GM21515 (cell line): ENCODE measurements around the gene CDH23.

Experiments
- ATAC-seq: cut with Tn5 transposase; IDR thresholded peaks from one replicate; pipeline ENCODE4 v1.9.1; 2021; ENCODE audit not compliant: unreplicated experiment

The CDH23 gene

DNA sequence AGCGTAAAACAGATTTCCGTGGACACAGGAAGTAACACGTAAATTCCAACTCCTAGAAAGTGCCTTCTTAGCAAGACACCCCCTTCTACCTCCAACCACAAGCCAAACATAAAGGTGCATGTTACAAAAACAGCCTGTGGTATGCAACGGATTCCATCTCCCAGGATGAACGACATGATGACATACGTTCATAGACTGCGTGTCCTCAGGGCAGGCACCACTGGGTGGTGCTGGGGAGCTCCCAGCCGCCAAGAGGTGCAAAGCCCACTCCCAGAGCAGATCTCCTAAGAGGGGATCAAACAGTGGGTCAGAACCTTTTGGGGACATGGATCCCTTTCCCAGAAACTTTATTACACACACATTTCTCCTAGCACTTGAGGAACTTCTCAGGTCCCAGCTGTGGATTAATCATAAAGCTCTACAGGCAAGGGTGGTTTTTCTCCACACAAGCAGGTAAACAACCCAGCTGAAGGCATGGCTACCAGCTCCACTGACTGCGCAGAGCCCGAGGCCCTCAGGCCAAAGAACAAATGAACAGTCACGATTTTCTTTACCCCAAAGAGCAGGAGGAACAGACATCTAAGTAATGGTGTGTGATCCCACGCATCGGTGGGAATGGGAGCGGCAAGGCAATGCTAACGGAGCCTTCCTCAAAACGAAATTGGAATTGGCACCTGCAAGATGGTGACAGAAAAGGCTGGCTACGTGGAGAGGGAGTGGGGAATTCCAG is 440.5 kb downstream of the CDH23 start:
- ATAC-seq = no peak

DNA sequence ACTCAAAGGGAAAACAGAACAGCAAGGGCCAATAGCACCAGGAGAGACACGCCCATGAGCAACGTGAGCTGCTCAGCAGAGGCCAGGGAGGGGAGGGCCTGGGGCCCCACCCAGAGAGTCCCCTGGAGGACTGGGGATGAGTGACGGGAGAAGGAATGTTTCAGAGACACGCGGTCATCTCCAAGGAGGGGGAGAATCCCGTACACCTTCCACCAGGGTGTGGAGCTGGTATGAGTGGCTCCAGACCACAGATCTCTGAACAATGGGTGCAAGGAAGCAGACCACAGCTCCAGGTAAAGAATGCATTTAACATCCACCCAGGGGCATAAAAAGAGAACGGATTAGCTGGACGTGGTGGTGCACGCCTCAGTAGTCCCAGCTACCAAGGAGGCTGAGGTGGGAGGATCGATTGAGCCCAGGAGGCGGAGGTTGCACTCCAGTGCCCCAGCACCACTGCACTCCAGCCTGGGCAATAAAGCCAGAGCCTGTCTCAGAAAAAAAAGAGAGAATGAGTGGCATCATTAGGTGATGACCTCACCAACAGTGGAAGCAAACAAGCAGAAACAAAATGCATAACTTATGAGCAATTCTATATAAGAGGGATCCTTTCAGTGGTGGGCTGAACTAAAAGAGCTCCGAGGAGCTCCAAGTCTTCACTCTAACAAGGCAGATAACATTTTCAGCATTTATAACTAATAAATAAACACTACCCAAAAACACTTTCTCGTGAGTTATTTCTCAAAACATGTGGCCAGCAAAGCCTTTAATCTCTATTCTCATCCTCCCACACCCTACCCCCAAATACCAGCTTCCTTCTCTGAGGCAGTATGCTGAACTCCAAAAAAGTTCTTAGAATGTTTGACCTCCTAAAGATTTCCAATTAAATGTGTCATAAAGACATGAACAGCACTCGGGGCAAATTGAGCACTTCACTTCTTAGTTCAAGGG is 441.8 kb downstream of the CDH23 start:
- no peak for ATAC-seq

DNA sequence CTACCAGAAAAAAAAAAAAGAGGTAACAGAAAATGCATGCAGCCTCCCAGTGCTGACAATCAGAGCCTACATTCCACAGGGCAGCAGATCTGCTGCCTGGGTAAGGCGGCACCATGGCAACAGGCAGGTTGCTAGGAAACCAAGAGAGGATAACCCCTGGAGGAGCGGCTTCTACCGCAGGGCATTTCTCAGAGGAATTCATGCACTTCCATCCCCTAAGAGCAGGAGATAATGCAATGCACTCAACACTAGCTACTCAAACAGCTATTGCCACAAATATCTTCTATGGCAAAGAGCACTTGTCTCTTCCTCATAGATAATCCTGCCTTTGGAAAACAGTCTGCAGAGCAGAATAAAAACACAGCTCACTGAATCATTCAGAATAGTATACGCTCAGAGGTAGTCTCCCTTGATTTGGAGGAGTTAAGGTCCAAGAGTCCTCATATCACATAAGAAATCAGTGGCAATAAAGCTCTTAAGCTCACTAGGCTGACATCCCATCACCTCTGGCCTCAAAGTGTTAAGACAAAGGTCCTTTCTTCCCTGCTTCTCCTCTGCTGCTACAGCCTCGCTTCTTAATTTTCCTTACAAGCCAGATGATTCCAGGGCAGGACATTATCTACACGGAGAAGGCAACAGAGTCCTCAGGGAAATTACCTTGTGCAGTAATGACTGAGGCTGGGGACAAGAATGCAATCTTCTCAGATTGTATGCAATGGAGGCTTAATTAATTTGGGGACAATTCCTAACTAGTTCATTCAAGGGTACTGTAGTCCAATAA is 443.6 kb downstream of the CDH23 start:
- no peak for ATAC-seq

DNA sequence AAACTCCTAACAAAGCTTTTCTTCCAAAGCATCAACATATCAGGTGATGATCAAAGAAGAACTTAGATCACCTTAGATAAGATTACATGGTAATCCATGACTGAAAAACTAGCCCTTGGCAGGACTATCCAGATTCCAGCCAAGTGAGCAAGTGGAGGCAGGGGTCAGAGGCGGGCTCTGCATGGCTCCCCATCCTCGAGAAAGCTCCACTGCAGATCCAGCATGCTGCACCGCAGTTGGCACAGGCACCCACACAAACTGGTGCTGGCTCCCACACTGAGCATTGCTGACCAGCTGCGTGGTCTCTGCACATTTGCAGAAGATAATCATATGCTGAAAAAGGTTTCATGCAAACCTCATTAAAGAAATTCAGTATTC is 444.2 kb downstream of the CDH23 start:
- ATAC-seq = no peak

DNA sequence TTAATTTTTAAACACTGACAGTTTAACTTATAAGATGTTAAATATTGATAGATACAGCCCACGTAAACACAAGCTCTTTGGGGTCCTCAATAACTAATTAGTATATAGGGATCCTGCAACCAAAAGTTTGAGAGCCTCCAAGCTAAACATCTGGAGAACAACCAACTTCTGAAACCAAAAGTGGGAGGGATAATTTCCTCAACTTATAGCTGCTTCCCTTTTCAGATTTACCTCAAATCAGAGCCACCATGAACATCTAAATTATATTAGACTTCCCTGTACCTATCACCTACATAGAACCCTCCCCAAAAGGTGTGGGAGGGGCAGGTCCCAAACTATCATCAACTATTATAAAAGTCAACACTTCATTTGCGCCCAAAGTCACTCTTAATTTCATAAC is 445.7 kb downstream of the CDH23 start:
- no peak for ATAC-seq

DNA sequence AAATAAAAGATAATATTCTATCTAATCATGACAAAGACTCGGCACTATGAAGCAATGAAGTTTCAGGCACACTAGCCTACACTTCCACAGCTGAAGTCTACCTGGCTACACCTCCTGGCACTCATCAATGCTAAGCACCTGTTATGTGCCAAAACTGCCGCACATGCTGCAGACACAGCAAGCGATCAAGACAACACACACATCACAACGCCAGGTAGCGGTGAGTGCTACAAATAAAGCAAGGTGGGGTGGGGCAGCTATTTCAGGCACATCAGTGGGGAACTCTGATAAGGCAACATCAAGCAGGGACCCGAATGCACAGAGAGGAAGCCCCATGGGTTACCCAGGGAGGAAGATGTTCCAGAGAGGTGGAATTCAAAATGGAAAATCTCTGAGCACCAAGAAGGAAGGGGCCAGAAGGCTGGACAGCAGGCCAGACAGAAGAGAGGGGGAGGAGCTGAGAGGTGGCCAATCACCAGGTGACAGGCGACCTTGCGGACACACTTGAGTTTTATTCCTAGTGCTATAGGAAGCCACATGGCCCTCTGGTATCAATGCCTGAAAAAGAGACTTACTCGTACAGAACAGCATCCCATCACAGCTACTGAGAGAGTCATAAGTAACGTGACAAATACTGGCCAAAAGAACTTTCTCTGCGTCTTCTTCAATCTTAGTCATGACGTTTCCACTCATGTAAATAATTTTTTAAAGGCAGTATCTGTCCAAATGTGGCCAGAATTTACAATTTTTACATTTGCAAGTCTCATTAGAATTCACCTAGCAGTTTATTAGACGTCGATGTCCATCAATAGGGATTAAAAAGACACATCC is 446.4 kb downstream of the CDH23 start:
- no peak for ATAC-seq

DNA sequence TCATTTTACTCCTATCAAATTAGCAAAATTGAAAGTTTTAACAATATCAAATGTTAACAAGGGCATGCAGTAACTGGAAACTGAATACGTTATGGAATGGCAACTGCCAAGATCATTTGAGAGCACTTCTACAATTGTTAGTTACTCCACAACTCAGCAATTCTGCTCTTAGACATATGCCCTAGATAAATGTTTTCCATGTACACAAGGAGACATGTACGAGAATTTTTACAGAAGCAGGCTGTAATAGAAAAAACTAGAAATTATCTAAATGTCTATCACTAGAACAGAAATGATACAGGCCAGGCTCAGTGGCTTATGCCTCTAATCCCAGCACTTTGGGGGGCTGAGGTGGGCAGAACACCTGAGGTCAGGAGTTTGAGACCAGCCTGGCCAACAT is 447.4 kb downstream of the CDH23 start:
- ATAC-seq = no peak

DNA sequence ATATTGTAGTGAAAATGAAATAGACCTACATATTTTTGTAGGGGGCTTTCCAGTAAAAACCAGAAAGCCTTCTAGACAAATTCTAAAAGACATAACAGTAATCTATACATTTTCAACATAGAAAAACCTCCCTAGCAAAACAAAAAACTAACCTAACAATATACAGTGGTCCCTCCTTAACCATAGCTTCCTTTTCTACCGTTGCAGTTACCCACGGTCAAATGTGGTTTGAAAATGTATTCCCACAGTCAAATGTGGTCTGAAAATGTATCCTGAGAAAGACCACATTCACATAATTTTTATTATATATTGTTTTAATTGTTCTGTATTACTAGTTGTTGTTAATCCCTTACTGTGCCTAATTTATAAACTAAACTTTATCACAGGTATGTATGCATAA is 448.0 kb downstream of the CDH23 start:
- no peak for ATAC-seq

DNA sequence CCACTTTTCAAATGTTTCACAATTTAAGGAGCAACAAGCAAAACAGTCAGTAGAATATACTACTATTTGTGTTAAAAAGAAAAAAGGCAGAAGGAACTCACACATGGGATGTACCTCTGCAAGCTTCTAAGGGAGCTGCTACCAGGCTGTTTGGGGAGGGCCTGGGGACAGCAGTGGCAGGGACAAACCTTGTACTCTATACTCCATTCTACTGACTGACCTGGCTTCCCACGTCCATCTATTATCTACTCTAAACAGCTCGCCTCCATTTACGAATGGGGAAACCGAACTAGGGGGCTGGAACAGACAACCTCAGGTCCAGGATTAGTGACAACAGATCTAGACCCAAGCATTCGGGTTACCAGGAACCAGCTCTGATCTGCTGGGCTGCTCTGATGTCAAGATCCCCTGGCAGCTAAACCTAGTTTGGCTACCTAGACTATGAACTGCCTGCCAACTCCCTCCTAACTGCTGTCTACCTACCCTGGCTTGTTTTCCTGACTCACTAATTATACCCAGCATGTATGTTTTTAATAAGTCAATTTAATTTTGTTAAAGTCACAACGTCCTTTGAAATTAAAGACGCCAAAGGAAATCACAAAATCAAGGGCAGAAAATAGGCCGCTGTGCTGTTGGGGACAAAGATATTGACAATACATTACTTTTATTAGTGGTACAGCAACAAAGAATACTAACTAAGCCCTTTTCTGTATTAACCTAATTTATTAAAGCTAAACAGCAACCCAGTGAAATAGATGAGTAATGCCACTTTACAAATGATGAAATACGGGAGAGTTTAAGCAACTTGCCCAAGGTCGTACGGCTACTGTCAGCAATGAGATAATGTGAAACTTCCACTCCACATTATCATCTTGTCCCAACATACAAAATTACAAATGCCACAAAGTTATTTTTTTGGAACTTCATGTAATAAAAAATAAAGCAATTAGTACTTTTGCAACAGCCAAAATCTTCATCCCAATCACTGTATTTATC is 449.0 kb downstream of the CDH23 start:
- ATAC-seq = no peak

DNA sequence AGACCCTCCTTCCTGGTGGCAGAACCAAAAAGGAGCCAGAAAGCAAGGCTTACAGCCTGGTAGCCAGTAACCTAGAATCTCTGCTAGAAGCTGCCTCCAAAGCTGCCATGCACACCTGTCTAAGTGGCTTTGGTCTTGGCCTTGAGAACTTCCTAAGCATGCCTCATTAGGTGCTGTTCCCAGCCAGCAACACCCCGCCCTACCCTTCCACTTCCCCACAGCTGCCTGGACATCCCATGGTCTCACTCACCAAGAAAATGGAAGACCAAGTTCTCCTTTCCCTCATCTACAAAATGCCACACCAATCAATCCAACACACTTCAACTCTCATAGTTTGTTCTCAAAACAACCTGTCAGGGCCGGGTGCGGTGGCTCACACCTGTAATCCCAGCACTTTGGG is 450.1 kb downstream of the CDH23 start:
- no peak for ATAC-seq

DNA sequence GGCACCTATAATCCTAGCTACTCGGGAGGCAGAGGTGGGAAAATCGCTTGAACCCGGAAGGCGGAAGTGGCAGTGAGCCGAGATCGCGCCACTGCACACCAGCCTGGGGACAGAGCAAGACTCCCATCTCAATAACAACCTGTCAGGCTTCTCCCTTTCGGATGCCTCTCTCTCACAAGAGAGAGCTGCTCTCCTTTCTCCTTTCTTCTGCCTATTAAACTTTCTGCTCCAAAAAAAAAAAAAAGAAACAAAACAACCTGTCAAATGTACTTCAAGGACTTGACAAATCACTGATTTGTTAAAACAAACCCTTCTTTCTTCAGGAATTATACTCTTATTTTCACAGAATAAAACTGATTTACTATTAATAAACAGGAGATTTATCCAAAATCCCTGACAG is 450.7 kb downstream of the CDH23 start:
- ATAC-seq = no peak

DNA sequence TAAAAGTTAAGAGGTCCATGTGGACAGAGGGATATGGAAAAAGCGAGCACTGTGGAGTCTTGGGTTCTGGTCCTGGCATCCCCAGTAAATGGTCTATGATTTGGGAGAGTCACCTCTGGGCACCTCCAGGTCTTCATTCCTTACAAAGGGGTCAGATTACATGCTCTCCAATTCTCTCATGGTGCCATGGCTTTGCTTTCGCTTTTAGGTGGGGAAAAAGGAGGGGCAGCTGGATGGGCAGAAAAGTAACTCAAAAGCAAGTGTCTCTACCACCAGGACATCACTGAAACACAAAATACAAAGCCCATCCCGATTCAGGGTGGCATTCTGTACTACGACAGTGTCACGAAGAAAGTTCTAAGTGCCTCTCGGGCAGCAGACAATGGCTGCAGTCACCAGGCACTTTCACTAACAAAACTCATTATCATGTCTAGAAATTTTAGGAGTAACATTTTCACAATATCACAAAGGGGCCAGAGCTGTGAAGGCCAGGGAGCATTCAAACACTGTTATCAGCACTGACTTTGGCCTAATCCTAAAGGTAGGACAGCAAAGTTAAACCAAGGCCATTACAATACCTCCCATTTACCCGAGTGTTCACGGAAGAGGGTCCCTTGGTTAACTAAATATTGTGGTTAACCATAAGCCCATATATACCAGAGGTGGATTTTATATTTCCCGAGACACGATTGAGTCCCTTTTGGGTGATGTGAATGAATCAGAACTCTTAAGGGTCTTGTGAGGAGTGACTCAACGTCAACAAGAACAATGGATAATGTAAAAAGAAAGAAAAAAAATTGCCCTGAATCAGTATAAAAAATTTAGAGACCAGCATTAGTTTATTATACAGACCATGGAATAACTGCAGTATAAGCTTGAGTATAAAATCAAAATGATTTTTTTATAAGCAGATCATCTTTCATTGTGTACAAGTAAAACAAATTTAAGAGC is 451.9 kb downstream of the CDH23 start:
- no peak for ATAC-seq

DNA sequence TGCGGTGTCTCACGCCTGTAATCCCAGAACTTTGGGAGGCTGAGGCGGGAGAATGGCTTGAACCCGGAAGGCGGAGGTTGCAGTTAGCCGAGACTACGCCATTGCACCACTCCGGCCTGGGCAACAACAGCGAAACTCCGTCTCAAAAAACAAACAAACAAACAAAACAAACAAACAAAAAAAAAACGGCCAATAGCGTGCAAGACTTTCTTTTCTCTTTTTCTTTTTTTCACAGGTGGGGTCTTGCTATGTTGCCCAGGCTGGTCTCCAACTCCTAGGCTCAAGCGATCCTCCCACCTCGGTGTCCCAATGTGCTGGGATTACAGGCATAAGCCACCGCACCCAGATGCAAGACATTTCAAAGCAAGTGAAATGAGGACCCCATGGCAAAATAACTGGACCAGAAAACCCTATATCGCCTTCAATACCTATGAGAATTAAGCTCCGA is 452.8 kb downstream of the CDH23 start:
- no peak for ATAC-seq

DNA sequence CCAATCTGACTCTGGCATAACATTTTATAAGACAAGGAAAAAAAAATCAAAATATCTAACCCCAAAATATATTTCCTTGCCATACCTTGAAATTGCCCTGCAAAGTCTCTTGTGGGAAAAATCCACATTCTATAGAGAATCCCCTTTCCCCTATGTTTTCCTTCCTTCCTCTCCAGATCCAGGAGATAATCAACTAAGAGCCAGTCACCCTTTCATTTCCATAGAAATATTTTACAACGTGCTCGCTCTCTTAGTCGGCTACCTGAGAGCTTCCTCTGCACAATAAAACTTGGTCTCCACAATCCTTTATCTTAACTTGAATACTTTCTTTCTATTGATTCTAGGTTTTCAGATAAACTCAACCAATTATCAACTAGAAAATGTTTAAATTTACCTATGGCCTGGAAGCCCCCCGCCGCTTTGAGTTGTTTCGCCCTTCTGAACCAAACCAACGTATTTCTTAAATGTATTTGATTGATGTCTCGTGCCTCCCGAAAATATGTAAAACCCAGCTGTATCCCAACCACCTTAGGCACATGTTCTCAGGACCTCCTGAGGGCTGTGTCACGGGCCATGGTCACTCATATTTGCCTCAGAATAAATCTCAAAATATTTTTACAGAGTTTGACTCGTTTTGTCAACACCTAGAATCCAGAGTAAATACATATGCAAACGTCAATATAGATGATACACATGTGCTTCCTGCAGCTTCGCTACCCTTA is 453.5 kb downstream of the CDH23 start:
- no peak for ATAC-seq

DNA sequence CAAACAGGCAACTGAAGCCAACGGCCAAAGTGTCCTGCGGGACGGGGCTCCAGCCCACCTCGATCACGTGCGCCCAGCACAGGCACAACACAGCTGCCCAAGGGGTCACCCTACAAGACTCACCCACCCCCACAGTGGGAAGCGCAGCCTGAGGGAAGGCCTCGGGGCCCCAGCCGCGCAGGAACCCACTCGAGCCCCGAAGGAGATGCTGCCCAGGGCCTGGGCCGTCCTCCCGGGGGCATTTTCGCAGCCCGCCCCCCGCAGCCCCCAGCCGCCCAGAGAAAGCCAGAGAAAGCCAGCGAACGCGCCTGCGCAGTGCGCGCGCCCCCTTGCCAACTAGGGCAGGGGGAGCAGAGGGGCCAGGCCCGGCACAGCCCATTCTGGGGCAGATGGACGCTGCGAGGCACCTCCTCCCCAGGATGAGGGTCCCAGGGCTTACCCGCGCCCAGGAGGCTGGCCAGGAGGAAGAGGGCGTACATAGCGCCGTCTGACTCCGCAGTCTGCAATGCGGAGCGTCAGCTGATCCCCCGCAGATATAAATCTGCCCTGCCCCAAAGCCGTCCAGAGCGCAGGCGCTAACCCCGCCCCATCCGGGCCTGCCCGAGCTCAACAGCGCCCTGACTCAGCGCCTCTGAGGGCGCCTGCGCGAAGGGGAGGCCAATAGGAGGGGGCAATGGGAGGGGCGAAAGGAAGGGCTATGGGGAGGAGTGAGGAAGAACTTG is 454.2 kb downstream of the CDH23 start, which contains the start of gene PSAP:
Gene PSAP (minus strand): TSS at position 509 of the 722 bp plus-strand sequence. CDS start 30 bp downstream, at position 479.
- ATAC-seq = peak; percentile 90

DNA sequence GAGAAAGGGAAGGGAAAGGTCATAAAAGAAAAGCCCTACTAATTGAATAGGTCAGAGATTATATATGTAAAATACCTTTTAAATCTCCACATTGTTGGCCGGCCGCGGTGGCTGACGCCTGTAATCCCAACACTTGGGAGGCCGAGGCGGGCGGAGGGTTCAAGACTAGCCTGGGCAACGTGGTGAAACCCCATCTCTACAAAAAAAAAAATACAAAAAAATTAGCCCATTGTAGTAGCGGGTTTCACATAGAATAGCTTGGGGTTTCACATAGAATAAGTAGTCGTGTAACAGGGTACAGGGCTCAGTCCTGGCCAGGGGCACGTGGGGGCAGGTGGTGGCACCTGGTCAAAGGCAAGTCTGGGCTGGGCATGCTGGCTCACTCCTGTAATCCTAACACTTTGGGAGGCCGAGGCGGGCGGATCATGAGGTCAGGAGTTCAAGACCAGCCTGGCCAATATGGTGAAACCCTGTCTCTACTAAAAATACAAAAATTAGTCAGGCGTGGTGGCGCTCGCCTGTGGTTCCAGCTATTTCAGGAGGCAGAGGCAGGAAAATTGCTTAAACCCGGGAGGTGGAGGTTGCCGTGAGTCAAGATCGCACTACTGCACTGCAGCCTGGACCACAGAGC is 454.9 kb downstream of the CDH23 start:
- ATAC-seq = peak; percentile 11
